GM20000 (cell line): Measurements from ENCODE around the gene SOS2.

Source experiments
- DNase-seq: peaks from one replicate; pipeline ENCODE4 v3.0.0; 2012; ENCODE audit warnings: low spot score
- CTCF ChIP-seq: IDR thresholded peaks from 2 replicates; pipeline ENCODE4 v1.5.1; 2012; ENCODE audit warnings: mild to moderate bottlenecking, control low read depth; ENCODE audit errors: extremely low read depth, missing control alignments

Gene SOS2

GRCh38 chr14:50228313-50228712 lies 3.1 kb downstream of the SOS2 start:
- no peak for DNase-seq
- TF ChIP-seq CTCF: no peak

- DNase-seq: no peak
Observed at GRCh38 chr14:50225974-50226297, 5.4 kb downstream of the SOS2 start.

GRCh38 chr14:50225067-50225973 lies 6.1 kb downstream of the SOS2 start:
- no peak for DNase-seq
- TF ChIP-seq CTCF: no peak

More at GRCh38 chr14:50225974-50226297, 5.4 kb downstream of the SOS2 start:
- TF ChIP-seq CTCF: no peak

GRCh38 chr14:50222055-50222613 lies 9.2 kb downstream of the SOS2 start:
- TF ChIP-seq CTCF: no peak
- DNase-seq: no peak

GRCh38 chr14:50218501-50218900 lies 12.9 kb downstream of the SOS2 start:
- no peak for DNase-seq
- TF ChIP-seq CTCF: no peak

- no peak for DNase-seq
- TF ChIP-seq CTCF: no peak
Observed at GRCh38 chr14:50215416-50215815, 16.0 kb downstream of the SOS2 start.

GRCh38 chr14:50213795-50214194 lies 17.6 kb downstream of the SOS2 start:
- TF ChIP-seq CTCF: no peak
- no peak for DNase-seq
